GM21825 (cell line): ENCODE results near the gene JPT1.

ENCODE experiments used
- ATAC-seq: cut with Tn5 transposase; IDR thresholded peaks from one replicate; pipeline ENCODE4 v1.9.1; 2021; ENCODE audit warnings: mild to moderate bottlenecking, moderate library complexity; ENCODE audit not compliant: unreplicated experiment

Gene JPT1

GRCh38 chr17:75087558-75088453, 66.5 kb downstream of the JPT1 start, which contains the start of gene SLC16A5:
SLC16A5 (plus strand) TSS chr17:75087954; CDS start chr17:75093637, 5,683 bp downstream.
- no peak for ATAC-seq

GRCh38 chr17:75087182-75087557, 67.1 kb downstream of the JPT1 start:
- ATAC-seq, result no peak

- no peak for ATAC-seq
Measured at GRCh38 chr17:75086496-75087181, 67.7 kb downstream of the JPT1 start.
